GM12892 (cell line): ENCODE results near the gene SEC14L1.

Experiments used
- POLR2A ChIP-seq: IDR thresholded peaks from 2 replicates; pipeline ENCODE4 v1.6.1; 2011; ENCODE audit warnings: low read depth, low read length, control low read depth
- POLR2AphosphoS5 ChIP-seq: IDR thresholded peaks from 2 replicates; pipeline ENCODE4 v1.6.1; 2011; ENCODE audit warnings: low read depth, low read length, control low read depth
- TAF1 ChIP-seq: IDR thresholded peaks from 2 replicates; pipeline ENCODE4 v1.6.1; 2011; ENCODE audit warnings: low read depth, mild to moderate bottlenecking, control low read depth, low read length, borderline replicate concordance

DNA sequence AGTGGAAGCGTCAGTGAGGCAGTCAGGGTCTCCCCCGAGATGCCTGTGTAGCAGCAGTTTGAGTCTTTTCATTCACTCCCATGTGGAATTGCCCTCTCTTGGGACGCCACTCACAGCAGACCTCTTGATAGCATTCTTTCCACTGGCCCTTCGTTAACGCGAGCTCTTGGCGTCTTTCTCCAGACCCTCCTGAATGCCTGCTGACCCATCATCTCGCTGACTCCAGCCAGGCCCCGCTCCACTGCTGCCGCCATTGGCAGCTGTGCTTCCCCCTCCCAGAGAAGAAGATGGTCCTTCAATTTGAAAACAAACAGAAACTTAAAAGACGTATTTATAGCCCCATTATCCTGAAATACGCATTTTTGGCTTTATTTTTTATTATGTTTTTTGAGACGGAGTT lies 63.1 kb downstream of the SEC14L1 start:
- TF ChIP-seq POLR2AphosphoS5 = no peak
- TF ChIP-seq POLR2A = no peak
- TF ChIP-seq TAF1 = no peak
